ENCODE measurements around the gene NINJ2.

NINJ2 gene

GRCh38 chr12:673849-674248, 10.6 kb upstream of the NINJ2 start:
- TF ChIP-seq CREB1 (IDR thresholded peaks at IDR 0.05; ENCODE audit: low read depth) (no peak), ZBTB7A (IDR thresholded peaks at IDR 0.05; ENCODE audit: low read depth) (no peak), TCF12 (IDR thresholded peaks at IDR 0.05; ENCODE audit: low read depth) (no peak), EGR1 (IDR thresholded peaks at IDR 0.05) (no peak), NFIC (IDR thresholded peaks at IDR 0.05) (no peak), FOXM1 (IDR thresholded peaks at IDR 0.05; ENCODE audit: borderline replicate concordance, low read depth) (no peak), TAF1 (IDR thresholded peaks at IDR 0.05; ENCODE audit: low read depth) (no peak), EP300 (IDR thresholded peaks at IDR 0.05; ENCODE audit: borderline replicate concordance) (no peak), TEAD4 (IDR thresholded peaks at IDR 0.05) (no peak), REST (IDR thresholded peaks at IDR 0.05; ENCODE audit: low read depth) (no peak)
- TF ChIP-seq, protein P1, sequence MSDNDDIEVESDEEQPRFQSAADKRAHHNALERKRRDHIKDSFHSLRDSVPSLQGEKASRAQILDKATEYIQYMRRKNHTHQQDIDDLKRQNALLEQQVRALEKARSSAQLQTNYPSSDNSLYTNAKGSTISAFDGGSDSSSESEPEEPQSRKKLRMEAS (IDR thresholded peaks at IDR 0.05), result no peak

DNA sequence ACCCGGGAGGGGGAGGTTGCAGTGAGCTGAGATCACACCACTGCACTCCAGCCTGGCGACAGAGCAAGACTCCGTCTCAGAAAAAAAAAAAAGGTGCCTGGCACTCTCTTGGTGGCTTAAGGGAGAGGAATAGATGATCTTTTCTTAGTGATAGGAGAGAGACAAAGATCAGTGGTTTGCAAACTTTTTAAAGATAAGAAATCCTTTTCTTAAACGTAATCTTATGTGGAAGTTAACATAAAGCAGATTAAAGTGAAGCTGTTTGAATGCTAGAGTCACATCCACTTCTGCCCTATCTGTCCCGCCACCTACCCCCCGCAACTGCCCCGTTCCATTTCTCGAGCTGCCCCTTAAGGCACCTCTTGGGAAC, 6.3 kb upstream of the NINJ2 start:
- TF ChIP-seq NFIC (IDR thresholded peaks at IDR 0.05) (no peak), EP300 (IDR thresholded peaks at IDR 0.05; ENCODE audit: borderline replicate concordance) (no peak), FOXM1 (IDR thresholded peaks at IDR 0.05; ENCODE audit: borderline replicate concordance, low read depth) (no peak), TAF1 (IDR thresholded peaks at IDR 0.05; ENCODE audit: low read depth) (no peak), YY1 (IDR thresholded peaks at IDR 0.05; ENCODE audit: low read depth) (no peak), CREB1 (IDR thresholded peaks at IDR 0.05; ENCODE audit: low read depth) (no peak), TEAD4 (IDR thresholded peaks at IDR 0.05) (no peak), EGR1 (IDR thresholded peaks at IDR 0.05) (no peak), RAD21 (IDR thresholded peaks at IDR 0.05; ENCODE audit: low read depth) (no peak), REST (IDR thresholded peaks at IDR 0.05; ENCODE audit: low read depth) (no peak), TCF12 (IDR thresholded peaks at IDR 0.05; ENCODE audit: low read depth) (no peak), ZBTB7A (IDR thresholded peaks at IDR 0.05; ENCODE audit: low read depth) (no peak), CEBPB (IDR thresholded peaks at IDR 0.05) (no peak)
- TF ChIP-seq, protein P2, sequence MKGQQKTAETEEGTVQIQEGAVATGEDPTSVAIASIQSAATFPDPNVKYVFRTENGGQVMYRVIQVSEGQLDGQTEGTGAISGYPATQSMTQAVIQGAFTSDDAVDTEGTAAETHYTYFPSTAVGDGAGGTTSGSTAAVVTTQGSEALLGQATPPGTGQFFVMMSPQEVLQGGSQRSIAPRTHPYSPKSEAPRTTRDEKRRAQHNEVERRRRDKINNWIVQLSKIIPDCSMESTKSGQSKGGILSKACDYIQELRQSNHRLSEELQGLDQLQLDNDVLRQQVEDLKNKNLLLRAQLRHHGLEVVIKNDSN (IDR thresholded peaks at IDR 0.05), result no peak
- TF ChIP-seq, protein P1 (IDR thresholded peaks at IDR 0.05), result no peak

- TF ChIP-seq, protein P2 (IDR thresholded peaks at IDR 0.05), result no peak
- no peak for TF ChIP-seq TCF12 (IDR thresholded peaks at IDR 0.05; ENCODE audit: low read depth)
- TF ChIP-seq TEAD4 (IDR thresholded peaks at IDR 0.05), result no peak
- no peak for TF ChIP-seq CREB1 (IDR thresholded peaks at IDR 0.05; ENCODE audit: low read depth)
- TF ChIP-seq TAF1 (IDR thresholded peaks at IDR 0.05; ENCODE audit: low read depth), result no peak
- no peak for TF ChIP-seq CEBPB (IDR thresholded peaks at IDR 0.05)
Observed at GRCh38 chr12:668090-668481, 4.8 kb upstream of the NINJ2 start.

DNA sequence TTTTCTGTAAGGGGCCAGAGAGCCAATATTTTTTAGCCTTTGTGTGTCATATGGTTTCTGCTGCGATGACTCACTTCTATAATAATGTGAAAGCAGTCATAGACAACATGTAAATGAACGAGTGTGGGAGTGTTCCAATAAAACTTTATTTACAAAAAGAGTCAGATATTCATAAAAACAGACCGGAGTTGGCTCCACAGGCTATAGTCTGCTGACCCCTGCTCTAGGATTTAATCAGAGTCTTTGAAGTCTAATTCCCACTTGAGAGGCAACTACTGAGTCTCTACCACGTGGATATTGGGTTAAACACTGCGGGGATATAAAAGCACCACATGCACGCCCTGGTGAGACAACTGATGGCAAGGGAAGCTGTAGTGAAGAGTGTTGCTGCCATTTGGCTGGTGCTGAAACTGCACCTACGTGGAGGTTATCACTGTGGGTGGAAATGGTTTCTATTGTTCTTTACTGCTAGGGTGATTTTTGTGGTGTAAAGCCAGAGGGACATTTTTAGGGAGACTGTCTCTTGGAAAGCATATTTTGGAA, 3.6 kb upstream of the NINJ2 start:
- TF ChIP-seq ZBTB7A (IDR thresholded peaks at IDR 0.05; ENCODE audit: low read depth), result no peak
- TF ChIP-seq TCF12 (IDR thresholded peaks at IDR 0.05; ENCODE audit: low read depth), result no peak
- no peak for TF ChIP-seq EGR1 (IDR thresholded peaks at IDR 0.05)
- no peak for TF ChIP-seq NFIC (IDR thresholded peaks at IDR 0.05)
- no peak for TF ChIP-seq YY1 (IDR thresholded peaks at IDR 0.05; ENCODE audit: low read depth)
- TF ChIP-seq, protein P2 (IDR thresholded peaks at IDR 0.05), result no peak
- TF ChIP-seq REST (IDR thresholded peaks at IDR 0.05; ENCODE audit: low read depth), result no peak
- TF ChIP-seq CEBPB (IDR thresholded peaks at IDR 0.05), result no peak
- no peak for TF ChIP-seq EP300 (IDR thresholded peaks at IDR 0.05; ENCODE audit: borderline replicate concordance)
- TF ChIP-seq CREB1 (IDR thresholded peaks at IDR 0.05; ENCODE audit: low read depth), result no peak
- TF ChIP-seq RAD21 (IDR thresholded peaks at IDR 0.05; ENCODE audit: low read depth), result no peak
- TF ChIP-seq, protein P1 (IDR thresholded peaks at IDR 0.05), result no peak
- no peak for TF ChIP-seq TEAD4 (IDR thresholded peaks at IDR 0.05)
- no peak for TF ChIP-seq TAF1 (IDR thresholded peaks at IDR 0.05; ENCODE audit: low read depth)
- no peak for TF ChIP-seq FOXM1 (IDR thresholded peaks at IDR 0.05; ENCODE audit: borderline replicate concordance, low read depth)

Data from Ishikawa (cell line).